ENCODE measurements around the gene HNRNPR.
"Not testable (repeated sequence)": the region's sequence is repeated elsewhere in the genome, so short reads cannot be mapped to it uniquely, and the experiment has no call there.

HNRNPR gene

DNA sequence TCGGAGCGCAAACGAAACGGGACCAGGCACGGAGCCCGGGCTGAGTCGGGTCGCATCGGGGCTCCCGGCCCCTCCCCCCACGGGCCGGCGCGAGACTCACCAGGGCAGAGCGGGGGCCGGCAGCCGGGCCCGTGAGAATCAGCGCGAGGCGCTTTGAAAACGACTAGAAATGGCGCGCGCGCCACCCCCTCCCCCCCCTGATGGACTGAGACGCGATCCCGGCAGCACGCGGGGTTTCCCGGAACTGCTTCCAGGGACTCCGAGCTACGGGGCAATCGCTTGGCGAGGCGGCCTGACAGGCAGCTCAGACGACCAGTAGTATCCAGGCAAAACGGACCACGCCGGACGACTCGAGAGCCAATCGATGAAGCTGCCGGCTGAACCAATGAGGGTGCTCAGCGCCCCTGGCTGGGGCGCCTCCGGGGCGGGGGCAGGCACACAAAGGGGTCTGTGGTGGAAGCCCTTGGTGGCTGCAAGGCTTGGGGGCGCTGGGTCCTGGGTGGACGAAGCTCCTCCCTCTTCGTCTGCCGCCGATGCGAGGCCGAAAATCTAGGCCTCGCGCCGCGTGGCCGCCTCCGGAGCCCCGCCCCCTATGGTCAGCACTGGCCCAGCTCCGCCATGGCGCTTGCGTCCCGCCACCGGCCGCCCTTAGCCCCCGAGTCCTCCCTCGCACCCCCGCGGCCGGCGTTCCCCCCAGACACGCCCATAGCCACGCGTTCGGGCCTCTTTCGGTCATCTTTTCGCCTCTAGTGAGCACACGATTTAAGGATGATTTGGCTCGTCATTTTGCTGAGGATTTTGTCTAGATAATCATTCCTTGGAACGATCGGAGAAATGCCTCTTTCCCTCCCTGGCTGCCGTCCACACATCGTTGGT is at the start of gene HNRNPR:
HNRNPR (minus strand) TSS at position 174 of the 876 bp plus-strand sequence. CDS start 3,276 bp downstream, outside the sequence.
- peak; percentile 99 to 100 (median 100) for DNase-seq (ENCODE audit: low read depth in 2 of 3, low spot score in 1 of 3)

DNA sequence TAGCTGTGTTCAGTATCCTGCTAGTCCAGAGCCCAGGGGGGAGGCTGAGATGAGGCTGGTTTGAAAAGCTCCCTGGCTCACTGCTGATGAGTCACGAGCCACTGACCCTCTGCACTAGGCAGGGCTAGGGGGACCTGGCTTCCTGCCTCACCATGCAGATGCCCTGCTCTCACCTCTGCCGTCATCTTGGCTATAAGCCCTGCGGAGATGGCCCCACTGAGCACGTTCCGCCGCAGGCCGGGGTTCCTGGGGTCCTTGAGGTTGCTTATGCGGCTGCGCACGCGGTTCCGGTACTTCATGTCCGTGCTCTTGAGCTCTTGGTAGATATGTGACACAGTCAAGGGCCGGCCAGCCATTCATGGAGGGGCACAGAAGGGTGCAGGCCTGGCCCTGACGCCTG is 49.6 kb upstream of the HNRNPR start:
- DNase-seq (ENCODE audit: low read depth in 2 of 3, low spot score in 1 of 3) = no peak

DNA sequence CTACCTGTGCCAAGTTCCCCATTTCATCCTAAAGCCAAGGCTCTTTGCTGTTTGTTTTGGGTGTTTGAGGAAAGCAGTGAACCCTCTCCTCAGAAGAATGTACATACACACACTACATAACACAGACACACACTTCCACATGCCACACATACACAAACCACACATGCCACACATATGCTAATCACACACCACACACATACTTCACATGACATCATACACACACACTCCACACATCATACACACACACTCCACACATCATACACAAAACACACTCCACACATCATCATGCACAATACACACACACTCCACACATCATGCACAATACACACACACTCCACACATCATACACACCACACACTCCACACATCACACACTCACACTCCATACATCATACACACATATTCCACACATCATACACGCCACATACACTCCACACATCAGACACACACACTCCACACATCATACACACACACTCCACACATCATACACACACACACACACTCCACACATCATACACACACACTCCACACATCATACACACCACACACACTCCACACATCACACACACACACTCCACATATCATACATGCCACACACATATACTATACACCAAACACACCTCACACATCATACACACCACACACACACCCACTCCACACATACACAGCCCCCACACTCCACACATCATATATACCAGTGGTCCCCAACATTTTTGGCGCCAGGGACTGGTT is 48.2 kb upstream of the HNRNPR start:
- DNase-seq (ENCODE audit: low read depth in 2 of 3, low spot score in 1 of 3) = no peak

DNA sequence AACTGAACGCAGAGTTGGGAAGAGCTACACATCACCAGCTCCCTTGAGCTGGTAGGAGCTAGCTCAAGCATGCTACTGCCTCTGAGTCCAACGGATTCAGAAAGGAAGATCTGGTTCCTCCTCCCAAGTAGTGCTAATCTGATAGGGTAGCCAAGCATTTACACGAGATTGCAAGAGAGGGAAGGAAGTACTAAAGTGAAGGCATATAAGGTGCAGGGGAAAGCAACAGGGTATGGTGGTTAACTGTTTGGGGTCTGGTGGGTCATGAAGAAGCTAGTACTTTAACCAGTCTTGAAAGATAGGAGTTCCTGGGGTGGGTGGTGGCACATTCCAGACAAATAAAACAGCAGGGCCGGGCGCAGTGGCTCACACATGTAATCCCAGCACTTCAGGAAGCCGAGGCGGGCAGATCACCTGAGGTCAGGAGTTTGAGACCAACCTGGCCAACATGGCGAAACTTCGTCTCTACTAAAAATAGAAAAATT is 45.8 kb upstream of the HNRNPR start:
- DNase-seq (ENCODE audit: low read depth in 2 of 3, low spot score in 1 of 3) = no peak

DNA sequence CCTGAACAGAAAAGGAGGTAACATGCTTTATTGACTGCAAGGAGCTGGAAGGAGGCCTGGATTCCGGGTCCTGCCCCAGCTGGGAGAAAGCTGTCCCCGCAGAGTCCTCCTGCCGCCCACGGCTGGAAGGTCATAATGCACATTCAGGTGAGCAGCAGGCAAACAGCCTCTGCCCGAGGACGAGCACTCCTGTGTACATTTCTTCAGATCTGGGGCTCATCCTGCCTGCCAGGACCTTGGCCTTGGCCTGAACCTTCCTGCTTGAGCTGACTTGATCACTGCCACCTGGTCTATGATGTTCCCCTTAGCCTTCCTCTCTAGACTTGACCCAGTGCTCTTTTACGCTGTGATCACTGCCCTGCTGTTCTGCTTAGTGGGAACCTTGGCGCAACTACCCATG is 43.4 kb upstream of the HNRNPR start:
- no peak for DNase-seq (ENCODE audit: low read depth in 2 of 3, low spot score in 1 of 3)

DNA sequence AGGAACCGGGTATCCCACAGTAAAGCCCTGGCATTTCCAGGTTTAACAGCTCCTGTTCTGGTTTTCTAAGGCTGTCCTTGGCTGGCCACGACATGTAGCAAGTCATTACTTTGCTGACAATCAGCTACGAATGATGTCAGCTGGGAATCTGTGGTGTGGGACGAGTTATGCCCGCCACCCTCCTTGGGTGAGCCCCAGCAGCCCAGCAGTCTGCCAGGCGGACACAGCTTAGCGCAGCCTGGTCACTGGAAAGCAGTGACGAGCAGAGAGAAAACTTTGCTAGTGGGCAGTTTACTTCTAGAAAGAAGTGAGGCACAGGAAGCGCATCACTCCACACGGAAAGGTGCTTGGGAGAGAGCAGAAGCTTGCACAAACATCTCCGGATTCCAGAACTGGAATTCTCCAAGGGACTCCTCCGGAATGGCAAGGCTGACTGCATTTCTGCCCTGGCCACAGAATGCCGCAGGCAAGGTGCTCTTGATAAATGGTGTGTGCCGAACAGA is 41.1 kb upstream of the HNRNPR start:
- no peak for DNase-seq (ENCODE audit: low read depth in 2 of 3, low spot score in 1 of 3)

DNA sequence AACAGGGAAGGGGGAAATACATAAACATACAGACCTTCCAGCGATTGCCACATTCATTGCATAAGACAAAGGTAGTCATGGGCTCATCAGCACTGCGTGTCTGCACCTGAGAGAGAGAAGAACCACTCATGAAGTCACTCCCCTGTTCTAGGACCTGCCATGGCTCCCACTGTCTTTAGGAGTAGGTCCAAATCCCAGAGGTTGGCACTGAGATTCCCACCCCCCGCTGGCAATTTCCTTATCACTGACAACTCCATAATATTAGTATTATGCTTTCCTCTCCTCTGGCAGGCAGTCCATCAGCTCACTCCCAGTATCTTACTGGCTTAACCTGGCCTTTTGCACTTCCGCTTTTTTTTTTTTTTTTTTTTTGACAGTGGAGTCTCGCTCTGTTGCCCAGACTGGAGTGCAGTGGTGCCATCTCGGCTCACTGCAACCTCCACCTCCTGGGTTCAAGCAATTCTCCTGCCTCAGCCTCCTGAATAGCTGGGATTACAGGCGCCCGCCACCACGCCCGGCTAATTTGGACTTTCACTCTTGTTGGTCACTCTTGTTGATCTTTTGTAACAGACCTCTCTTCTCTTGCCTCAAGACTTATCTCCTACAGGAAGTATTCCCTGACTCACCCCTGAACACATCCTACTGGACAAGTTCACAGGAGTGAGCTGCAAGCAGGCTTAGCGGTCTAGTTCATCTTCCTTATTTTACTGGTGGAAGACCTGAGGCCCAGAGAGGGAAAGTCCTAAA is 40.4 kb upstream of the HNRNPR start:
- DNase-seq (ENCODE audit: low read depth in 2 of 3, low spot score in 1 of 3) = no peak

DNA sequence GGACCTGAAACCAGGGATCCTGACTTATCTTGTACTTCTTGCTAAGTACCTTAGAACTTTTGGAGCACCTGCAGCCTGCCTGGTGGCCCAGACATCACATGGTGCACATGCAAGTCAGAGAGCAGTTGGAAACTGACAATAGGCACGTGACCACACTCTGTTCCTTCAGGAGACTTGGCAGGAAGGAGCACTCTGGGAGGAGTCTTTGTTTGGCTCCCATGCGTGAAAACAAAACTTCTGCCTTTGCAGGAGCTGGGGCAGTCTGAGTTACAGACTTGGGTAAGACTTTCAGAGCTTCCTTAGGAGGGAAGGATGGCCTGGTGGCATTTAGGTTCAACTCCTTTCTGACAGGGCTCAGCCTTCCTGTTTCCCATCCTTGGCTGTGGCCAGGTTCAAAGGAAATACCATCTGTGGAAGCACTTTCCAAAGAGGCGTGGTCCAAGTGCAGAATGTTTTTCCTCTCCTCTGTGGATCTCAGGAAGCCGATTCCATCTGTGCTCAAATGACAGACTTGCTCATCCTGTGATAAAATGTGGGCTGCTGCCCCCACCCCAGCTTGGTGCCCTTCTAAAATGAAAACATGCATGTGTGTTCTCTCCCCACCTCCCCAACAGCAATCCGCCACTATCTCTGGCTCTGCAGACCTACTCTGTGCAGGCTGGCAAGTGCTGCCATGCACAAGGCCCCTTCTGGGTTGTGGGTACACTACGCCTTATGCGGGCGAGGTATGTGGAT is 39.7 kb upstream of the HNRNPR start:
- no peak for DNase-seq (ENCODE audit: low read depth in 2 of 3, low spot score in 1 of 3)

DNA sequence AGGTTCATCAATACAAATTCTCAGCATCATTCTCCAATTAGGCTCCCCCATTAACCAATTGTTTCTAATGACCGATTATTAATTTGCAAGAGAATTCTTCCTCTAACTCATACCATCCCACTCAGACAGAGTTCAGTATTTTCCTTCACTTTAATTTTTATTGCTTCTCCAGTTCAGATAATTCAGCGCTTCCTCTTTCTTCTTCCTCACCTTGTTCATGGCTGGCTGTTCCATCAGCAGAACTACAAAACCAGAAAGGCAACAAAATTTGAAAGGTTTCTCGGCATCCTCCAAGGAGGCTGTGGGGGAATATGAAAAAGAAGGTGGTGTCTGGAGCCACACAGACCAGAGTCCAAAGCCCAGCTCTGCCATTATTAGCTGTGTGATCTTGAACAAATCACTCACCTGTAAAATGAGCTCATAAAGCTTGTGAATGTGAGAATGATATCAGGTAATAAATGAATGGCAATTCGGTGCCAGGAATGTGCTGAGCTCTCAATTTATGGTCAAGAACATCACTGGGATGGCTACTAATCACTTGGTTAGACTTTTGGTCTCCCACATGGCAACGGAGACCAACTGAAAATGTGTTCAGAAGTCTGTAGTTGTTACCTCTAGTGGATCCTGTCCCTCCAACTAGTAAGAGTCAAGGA is 37.3 kb upstream of the HNRNPR start:
- DNase-seq (ENCODE audit: low read depth in 2 of 3, low spot score in 1 of 3) = no peak

DNA sequence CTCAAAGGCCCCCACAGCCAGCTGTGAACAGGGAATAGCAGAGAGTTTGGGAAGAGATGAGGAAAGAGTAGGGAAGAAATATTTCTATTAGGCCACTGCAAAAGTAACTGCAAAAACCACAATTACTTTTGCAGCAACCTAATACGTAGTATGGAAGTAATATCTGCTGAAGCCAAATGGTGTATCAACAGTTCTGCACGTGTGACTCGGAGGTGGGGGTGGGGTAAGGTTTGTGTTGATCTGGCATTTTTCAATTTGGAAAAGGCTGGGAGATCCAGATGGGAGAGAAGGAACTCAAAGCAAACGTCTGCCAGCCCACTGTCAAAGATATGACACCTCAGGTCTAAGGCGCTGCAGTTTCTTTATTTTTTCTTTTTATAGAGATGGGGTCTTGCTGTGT is 36.6 kb upstream of the HNRNPR start:
- DNase-seq (ENCODE audit: low read depth in 2 of 3, low spot score in 1 of 3) = no peak

DNA sequence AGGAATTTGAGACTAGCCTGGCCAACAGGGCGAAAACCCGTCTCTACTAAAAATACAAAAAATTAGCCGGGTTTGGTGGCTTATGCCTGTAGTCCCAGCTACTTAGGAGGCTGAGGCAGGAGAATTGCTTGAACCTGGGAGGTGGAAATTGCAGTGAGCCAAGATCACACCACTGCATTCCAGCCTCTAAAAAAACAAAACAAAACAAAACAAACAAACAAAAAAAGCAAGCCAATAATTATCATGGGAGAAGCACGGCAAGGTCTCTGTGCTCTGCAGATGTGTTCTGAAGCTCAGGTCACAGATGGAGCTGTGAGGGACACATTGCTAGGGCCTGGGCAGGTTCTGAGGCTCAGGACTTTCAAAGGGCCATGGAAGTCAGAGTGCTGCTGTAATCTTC is 36.2 kb upstream of the HNRNPR start:
- DNase-seq (ENCODE audit: low read depth in 2 of 3, low spot score in 1 of 3) = not testable (repeated sequence)

DNA sequence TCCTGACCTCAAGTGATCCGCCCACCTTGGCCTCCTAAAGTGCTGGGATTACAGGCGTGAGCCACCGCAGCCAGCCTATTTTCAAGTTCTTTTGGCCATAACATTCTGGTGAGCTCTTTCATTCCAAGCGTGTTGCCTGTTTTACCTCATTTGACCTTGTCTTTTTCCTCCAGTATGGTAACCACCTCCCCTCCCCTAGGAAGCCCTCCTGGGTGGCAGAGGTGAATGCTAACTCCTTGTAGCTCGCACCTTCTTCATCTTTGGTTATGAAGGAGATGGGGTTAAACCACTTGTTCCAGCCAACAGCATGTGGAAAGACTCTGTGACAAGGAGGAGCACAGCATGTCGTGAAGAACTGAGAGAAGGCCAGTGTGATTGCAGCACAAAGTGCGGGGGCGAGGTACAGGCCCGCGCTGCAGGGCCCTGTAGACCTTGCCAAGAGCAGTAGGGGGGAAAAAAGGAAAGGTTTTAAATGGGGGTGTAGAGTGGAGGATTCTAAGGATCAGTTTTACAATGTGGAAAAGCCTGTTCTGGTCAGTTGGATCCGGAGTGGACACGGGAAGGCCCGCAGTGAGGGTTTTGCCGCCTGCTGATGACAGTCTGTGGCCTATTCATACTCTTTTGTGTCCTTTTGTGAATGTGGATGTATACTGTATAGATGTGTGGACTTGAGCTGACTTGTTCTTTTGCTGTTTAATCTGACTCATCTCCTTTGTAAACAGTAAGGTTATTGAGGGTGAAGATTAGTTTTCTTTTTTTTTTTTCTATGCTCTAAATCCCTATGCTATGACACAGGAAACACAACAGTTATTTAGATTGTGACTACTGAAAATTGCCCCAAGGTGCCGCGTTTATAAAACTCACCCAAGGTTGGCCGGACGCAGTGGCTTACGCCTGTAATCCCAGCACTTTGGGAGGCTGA is 33.1 kb upstream of the HNRNPR start:
- no peak for DNase-seq (ENCODE audit: low read depth in 2 of 3, low spot score in 1 of 3)

DNA sequence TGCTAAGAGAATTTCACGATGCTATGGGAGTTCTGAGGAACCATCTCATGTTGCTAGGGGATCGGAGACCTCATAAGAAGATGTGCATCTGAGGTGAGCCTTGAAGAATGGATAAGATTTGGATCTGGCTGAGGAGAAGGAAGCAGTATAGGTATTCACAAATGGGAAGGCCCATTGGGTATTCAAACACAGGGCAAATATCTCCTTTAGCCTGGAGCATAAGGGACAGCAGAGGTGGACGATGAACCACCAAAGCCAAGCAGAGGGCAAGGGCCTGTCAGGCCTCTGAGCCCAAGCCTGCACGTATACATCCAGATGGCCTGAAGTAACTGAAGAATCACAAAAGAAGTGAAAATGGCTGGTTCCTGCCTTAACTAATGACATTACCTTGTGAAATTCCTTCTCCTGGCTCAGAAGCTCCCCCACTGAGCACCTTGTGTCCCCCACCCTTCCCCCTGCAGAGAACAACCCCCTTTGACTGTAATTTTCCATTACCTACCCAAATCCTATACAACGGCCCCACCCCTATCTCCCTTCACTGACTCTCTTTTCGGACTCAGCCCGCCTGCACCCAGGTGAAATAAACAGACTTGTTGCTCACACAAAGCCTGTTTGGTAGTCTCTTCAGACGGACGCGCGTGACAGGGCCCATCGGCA is 30.1 kb upstream of the HNRNPR start:
- not testable (repeated sequence) for DNase-seq (ENCODE audit: low read depth in 2 of 3, low spot score in 1 of 3)

DNA sequence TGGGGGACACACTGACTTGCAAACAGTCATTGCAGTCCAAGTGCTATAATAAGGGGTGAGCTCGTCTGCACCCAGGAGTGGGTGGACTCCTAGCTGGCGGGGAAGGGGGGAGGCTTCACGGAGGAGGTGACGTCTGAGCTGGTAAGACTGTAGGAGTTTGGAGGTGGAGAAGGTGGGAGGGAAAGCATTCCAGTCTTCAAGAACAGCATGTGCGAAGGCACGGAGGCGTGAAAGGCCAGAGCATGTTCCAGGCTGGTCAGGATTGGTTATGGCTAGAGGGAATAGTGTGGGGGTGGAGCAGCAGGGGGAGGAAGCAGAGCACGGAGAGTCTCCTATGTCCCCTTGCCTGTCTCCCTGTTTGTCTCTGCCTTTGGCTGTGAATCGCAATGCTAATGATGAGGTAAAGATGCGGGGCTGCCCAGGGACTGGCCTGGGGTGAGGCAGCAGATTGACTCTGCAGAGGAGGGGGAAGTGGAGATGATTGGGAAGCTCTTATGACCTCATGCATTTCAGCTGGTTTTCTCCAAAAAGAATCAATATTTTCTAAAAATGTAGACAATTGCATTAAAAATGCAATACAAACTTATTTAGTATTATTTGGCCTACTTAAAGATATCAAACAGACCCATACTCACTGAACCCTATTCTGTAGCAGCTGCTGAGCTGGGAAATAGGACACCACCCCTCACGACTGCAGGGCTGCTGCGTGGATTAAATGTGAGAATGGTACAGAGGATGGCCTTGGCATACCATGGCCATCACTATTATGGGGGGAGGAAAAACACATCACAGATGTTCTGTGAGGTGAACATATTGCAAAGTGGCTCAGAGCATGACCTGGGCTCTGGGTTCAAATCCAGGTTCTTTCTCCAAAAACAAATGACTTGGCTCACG is 28.1 kb upstream of the HNRNPR start:
- DNase-seq (ENCODE audit: low read depth in 2 of 3, low spot score in 1 of 3) = no peak

DNA sequence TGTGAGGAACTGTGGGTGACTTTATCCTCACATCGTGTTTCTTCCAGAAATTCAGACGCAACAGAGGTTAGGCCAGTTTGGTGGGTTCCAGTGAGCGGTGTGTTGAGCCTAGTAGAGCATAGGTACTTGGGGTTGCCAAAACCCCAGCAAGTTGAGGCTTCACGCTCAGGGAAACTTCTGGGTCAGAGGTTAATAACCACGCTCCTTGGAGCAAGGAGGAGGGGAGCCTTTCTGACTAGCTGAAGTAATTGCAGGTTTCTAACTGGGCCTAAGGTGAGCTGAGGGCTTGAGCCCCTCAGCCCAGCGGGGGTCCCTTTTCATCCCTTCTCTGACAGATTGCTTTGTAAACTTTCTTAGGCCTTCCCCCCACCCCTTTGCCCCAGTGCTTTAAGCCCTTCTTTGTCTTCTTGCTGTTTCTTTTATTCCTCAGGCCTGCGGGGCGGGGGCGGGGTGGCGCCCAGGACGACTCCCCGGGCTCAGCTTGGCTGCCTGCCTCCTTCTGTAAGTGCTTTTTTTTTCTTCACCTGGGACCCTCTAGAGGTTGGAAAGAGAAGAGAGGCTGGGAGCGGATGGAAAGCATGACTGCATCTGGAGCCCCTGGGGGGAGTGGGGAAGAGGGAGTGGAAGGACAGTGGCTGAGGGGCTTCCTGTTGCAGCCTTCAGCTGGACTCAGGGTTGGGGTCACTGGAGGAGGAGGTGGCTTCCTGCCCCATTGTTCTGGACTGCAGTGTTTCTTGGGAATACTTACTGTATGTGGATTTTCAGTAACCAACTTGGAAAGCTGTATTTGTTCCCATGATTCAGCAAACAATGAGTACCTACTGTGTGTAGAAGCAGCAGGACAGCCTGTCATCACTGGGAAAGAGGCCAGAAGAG is 26.9 kb upstream of the HNRNPR start:
- DNase-seq (ENCODE audit: low read depth in 2 of 3, low spot score in 1 of 3) = no peak

DNA sequence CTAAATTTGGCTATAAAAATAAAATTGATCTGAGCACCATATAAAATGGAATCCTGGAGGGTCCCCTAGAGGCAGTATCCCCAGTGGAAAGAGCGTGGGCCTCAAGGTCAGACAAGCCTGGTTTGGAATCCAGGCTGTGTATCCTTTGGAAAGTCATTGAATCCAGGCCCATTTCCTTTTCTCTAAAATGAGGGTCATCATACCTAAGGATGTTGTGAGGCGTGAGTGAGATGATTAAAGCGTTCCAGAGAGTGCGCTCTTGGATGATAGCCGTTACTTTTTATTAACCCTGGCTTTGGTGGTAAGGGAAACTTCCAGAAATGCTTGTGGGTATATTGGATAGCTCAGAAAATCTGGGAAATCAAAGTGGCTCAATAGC is 26.2 kb upstream of the HNRNPR start:
- no peak for DNase-seq (ENCODE audit: low read depth in 2 of 3, low spot score in 1 of 3)

Measured in stimulated activated CD4-positive, alpha-beta T cell treated with anti-CD3 and anti-CD28 coated beads, Interleukin-12 subunit alpha, Interleukin-12 subunit beta, amount 100 ng/mL, for 48 hours (primary cell).